GM15510 (cell line): Measurements from ENCODE around the gene HOMER1.

Experiments used
- POLR2A ChIP-seq: IDR thresholded peaks from 3 replicates; pipeline ENCODE4 v1.6.1; 2011; ENCODE audit warnings: borderline replicate concordance; ENCODE audit not compliant: insufficient read length; ENCODE audit errors: extremely low read depth

Gene HOMER1

DNA sequence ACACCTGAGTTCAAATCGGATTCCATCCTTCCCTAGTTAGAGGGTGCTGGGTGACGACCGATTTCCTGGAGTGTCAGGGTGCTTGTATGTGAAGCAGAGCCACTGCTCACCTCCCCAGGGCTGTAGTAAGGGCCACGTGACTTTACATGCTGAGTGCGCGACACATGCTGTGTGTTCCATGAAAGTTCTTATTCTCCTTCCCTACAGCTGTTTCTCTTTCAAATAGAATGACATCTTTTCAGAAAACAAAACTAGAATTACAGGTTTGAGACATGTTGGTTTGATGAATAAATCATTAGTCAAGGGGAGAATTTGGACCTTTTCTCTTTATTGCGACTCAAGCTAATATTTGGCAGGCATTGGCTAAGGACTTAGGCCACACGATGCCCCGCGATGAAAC is 164.9 kb downstream of the HOMER1 start:
- TF ChIP-seq POLR2A, result no peak

DNA sequence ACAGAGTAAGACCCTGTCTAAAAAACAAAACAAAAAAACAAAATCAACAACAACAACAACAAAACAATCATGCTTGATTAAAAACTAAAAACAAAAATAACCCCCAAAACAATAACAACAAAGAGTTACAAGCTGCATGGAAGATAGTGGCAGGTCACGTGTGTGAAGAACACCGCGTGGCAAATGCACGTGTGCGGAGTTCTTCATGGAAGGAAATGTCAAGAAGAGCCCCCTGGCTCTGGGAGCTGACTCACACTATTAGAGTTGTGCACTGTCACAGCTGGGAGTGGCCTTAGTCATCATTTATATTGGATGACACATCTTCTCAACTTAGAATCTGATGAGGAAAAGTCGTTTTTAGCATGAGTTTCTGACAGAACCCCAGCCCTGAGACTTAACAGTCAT is 167.5 kb downstream of the HOMER1 start:
- no peak for TF ChIP-seq POLR2A

DNA sequence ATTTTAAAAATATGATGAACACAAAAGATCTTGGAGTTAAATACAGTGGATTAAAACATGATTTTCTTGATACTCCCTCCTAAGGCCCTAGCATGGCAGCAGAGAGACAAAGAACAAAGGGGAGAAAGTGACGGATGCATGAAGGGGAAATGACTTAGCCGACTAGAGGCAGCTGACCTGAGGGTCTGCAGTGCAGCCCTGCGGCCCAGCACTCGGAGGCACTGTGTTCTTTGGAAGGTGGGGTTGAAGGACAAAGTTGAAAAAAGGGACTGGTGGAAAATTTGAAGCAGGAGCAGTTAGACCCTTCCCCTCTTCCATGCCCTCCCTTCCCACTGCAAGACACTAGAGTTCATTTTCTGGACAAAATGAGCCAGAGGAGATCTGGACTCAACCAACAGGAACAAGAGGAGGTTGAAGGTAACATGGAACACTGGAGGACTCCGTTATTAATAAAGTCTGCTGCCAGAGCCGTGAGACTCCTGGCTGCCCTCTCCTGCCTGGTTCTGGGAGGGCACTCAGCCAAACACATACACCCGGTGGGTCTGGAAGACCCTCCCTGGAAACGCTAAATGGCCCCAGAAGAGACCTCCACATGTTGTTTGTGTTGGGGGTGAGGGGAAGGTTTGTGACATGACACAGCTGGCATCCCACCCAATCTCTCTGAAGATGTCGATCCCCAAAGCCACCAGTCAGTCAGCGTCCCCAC is 179.9 kb downstream of the HOMER1 start:
- no peak for TF ChIP-seq POLR2A

DNA sequence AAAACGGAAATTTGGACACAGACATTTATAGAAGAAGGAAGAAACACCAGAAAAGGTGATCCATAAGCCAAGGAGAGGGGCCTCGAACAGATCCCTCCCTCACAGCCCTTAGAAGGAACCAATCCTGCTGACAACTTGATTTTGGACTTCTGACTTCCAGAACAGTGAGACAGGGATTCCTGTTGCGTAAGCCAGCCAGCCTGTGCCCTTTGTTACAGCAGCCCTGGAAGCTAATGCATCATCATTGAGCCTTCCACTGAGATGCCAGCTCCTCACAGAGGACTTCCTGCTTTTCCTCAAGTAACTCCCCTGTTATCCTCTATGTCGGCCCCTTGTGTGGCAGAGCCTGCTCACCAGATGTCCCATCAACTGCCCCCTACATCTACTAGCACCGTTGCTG is 183.9 kb downstream of the HOMER1 start:
- TF ChIP-seq POLR2A, result no peak

DNA sequence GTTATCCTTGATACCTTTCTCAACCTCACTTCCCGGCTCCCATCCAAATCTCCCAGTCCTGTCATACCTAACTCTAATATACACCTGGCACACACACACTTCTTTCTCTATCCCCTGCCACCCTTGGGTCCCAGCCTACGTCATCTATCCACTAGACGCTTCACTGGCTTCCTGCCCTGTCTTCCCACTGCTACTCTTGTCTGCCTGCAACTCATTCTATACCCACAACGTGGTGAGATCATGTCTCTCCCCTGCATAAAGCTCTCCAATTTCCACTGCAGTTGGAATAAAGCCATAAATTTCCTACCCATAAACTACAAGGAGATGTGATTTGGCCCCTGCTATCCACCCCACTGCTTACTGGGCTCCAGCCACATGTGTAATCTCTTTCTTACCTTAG is 184.5 kb downstream of the HOMER1 start:
- TF ChIP-seq POLR2A, result no peak
